Measurements from ENCODE around the gene CXCR1. TPM values are rescaled to one million over a fixed set of nuclear protein-coding genes. Genes with fewer than 3 reads are reported as not detected.

Gene CXCR1
- total RNA-seq, 1 donor from 2014 or later, result not detected

DNA sequence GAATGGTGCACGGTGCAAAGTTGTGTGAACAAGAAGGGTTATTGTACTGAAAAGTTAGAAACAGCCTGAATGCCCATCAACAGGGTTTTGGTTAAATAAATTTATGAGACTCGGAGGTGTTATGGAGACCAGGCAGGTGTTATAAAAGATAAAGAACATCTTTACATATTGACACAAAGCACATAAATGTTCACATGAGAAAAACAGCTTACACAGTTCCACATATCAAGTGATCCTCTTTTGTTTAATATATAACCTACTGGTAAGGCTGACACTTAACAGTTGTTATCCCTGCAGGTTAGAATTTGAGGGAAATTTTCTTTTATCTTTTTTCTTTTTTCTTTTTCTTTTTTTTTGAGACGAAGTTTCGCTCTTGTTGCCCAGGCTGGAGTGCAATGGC, 30.2 kb upstream of the CXCR1 start:
- Mint-ChIP-seq H3K27ac (no peak overlapping the region), H3K36me3 (ENCODE audit: low read depth) (no peaks in the 10 kb centered on the region), H3K27me3 (peaks cover 9% of the 10 kb centered on the region), H3K4me1 (no peaks in the 10 kb centered on the region), H3K9me3 (no peaks in the 10 kb centered on the region), H3K4me3 (no peak overlapping the region)
- ChIA-PET POLR2A (no interaction called here), CTCF (no interaction called here)
- ATAC-seq (ENCODE audit: low read depth), result no peak
- TF ChIP-seq, protein P1, sequence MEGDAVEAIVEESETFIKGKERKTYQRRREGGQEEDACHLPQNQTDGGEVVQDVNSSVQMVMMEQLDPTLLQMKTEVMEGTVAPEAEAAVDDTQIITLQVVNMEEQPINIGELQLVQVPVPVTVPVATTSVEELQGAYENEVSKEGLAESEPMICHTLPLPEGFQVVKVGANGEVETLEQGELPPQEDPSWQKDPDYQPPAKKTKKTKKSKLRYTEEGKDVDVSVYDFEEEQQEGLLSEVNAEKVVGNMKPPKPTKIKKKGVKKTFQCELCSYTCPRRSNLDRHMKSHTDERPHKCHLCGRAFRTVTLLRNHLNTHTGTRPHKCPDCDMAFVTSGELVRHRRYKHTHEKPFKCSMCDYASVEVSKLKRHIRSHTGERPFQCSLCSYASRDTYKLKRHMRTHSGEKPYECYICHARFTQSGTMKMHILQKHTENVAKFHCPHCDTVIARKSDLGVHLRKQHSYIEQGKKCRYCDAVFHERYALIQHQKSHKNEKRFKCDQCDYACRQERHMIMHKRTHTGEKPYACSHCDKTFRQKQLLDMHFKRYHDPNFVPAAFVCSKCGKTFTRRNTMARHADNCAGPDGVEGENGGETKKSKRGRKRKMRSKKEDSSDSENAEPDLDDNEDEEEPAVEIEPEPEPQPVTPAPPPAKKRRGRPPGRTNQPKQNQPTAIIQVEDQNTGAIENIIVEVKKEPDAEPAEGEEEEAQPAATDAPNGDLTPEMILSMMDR (IDR thresholded peaks at IDR 0.05), result no peak
- intact Hi-C loops (cut with micrococcal nuclease), result no loop called here
- DNase-seq, result no peak

DNA sequence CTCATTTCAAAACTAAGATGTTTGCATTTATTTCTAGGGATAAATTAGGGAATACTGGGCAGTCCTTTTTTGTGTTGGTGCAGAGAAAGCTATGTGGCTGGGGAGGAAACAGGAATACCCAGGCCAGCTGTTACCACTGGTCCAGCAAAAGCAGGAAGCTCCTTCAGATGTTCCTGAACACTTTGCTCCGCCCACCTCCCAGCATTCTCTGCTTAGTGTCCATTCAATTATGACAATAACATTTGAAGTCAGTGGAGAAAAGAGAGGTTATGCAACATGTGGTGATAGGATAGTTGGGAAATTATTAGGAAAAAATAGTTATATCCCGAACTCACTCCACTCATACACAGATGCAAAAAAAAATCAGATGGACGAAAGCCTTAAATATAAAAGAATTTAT, 28.1 kb upstream of the CXCR1 start:
- POLR2A ChIA-PET, result no interaction called here
- Mint-ChIP-seq H3K27me3 (peaks cover 9% of the 10 kb centered on the region), H3K4me1 (no peaks in the 10 kb centered on the region), H3K27ac (no peak overlapping the region), H3K9me3 (no peaks in the 10 kb centered on the region), H3K4me3 (no peak overlapping the region), H3K36me3 (ENCODE audit: low read depth) (no peaks in the 10 kb centered on the region)
- ATAC-seq (ENCODE audit: low read depth) (no peak), DNase-seq (no peak)
- TF ChIP-seq, protein P1 (IDR thresholded peaks at IDR 0.05), result no peak
- CTCF ChIA-PET, result interaction anchor here (1.3 kb wide), 1 partner anchor 9 kb away, joined by 3 read pairs; no protein-coding TSS in a partner anchor
- intact Hi-C loops (cut with micrococcal nuclease), result no loop called here

DNA sequence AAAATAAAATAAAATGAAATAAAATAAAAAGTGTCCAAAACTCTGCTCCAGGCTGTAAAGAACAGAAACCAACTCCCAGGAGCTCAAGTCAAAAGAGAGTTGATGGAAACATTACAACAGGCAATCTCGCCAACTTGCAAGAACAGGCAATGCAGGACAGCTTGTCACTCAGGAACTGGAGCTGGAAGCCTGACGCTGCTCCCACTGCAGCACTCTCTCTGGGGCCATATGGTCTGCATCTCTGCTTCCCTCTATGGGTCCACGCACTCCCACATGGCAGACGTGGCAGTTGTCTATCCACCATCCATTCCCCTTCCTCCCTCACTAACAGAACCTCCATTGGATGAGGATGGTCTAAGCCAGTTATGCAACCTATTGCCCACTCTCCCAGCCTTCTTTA, 26.9 kb upstream of the CXCR1 start:
- peaks cover 5% of the 10 kb centered on the region for H3K27me3 Mint-ChIP-seq
- no peak for DNase-seq
- H3K36me3 Mint-ChIP-seq (ENCODE audit: low read depth), result no peaks in the 10 kb centered on the region
- ATAC-seq (ENCODE audit: low read depth), result no peak
- intact Hi-C loops (cut with micrococcal nuclease), result no loop called here
- POLR2A ChIA-PET, result no interaction called here
- no peak overlapping the region for H3K4me3 Mint-ChIP-seq
- no peaks in the 10 kb centered on the region for H3K9me3 Mint-ChIP-seq
- TF ChIP-seq, protein P1 (IDR thresholded peaks at IDR 0.05), result no peak
- no peaks in the 10 kb centered on the region for H3K4me1 Mint-ChIP-seq
- H3K27ac Mint-ChIP-seq, result no peak overlapping the region
- CTCF ChIA-PET, result no interaction called here

DNA sequence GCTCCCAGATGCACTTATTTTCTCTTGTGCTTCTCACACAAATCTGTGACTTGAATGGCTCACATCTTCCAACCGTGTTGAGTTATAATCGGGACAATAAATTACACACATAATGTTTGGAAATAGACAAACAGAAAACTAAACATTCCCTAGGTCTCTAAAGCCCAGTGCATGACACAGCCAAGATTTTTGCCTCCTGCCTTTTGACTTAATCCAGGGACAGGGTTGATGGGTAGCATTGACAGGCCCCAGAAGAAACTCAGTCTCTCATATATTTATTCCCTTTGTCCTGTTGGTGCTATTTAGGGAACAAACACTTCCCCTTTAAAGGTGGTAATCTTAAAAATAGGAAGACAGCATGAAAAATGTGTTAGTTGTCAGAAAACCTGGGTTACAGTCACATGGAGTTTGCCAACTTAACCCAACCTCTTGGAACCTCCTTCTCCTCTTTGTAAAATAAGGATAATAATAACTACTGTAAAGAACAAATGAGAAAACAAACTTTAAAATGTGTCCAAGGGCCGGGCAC, 26.2 kb upstream of the CXCR1 start:
- no peak overlapping the region for H3K27ac Mint-ChIP-seq
- intact Hi-C loops (cut with micrococcal nuclease), result no loop called here
- POLR2A ChIA-PET, result no interaction called here
- no peak for ATAC-seq (ENCODE audit: low read depth)
- no peaks in the 10 kb centered on the region for H3K4me1 Mint-ChIP-seq
- CTCF ChIA-PET, result no interaction called here
- no peak for DNase-seq
- H3K9me3 Mint-ChIP-seq, result no peaks in the 10 kb centered on the region
- TF ChIP-seq, protein P1 (IDR thresholded peaks at IDR 0.05), result no peak
- H3K4me3 Mint-ChIP-seq, result no peak overlapping the region
- H3K27me3 Mint-ChIP-seq, result peaks cover 4% of the 10 kb centered on the region
- no peaks in the 10 kb centered on the region for H3K36me3 Mint-ChIP-seq (ENCODE audit: low read depth)

DNA sequence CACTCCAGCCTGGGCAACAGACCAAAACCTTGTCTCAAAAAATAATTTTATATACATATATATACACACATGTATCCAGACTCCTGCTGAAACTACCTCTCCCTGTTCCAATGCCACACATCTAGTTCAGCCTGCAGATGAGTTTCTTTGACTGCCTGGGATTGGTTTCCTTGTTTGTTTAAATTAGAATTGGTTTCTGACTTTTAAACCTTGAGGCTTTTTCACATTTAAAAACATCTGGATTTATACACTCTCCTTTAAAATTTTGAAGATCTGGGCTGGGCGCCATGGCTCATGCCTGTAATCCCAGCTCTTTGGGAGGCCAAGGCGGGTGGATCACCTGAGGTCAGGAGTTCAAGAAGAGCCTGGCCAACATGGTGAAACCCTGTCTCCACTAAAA, 21.8 kb upstream of the CXCR1 start:
- no peak for ATAC-seq (ENCODE audit: low read depth)
- H3K4me3 Mint-ChIP-seq, result no peak overlapping the region
- DNase-seq, result no peak
- no peaks in the 10 kb centered on the region for H3K9me3 Mint-ChIP-seq
- H3K4me1 Mint-ChIP-seq, result peaks cover 7% of the 10 kb centered on the region
- H3K36me3 Mint-ChIP-seq (ENCODE audit: low read depth), result no peaks in the 10 kb centered on the region
- ChIA-PET POLR2A (no interaction called here), CTCF (interaction anchor here (2.1 kb wide), 1 partner anchor 69 kb away, joined by 9 read pairs; no protein-coding TSS in a partner anchor)
- H3K27ac Mint-ChIP-seq, result no peak overlapping the region
- intact Hi-C loops (cut with micrococcal nuclease), result loop anchor here (5.0 kb wide), 1 partner anchor 54 kb away; no protein-coding TSS in a partner anchor
- TF ChIP-seq, protein P1 (IDR thresholded peaks at IDR 0.05), result no peak
- no peaks in the 10 kb centered on the region for H3K27me3 Mint-ChIP-seq
